ENCODE data around the gene LMTK3.
"Not testable (repeated sequence)": the region's sequence is repeated elsewhere in the genome, so short reads cannot be mapped to it uniquely, and the experiment has no call there.

LMTK3 gene

GRCh38 chr19:48540110-48540509 is 28.5 kb upstream of the LMTK3 start:
- DNase-seq (ENCODE audit: low read depth): no peak

GRCh38 chr19:48539503-48540096 is 28.0 kb upstream of the LMTK3 start:
- no peak for DNase-seq (ENCODE audit: low read depth)

GRCh38 chr19:48538057-48538456 is 26.4 kb upstream of the LMTK3 start:
- not testable (repeated sequence) for DNase-seq (ENCODE audit: low read depth)

GRCh38 chr19:48537541-48537940 is 25.9 kb upstream of the LMTK3 start:
- no peak for DNase-seq (ENCODE audit: low read depth)

GRCh38 chr19:48533770-48534169 is 22.1 kb upstream of the LMTK3 start:
- no peak for DNase-seq (ENCODE audit: low read depth)

- no peak for DNase-seq (ENCODE audit: low read depth)
These were observed 19.1 kb upstream of the LMTK3 start for GRCh38 chr19:48530770-48531169.

GRCh38 chr19:48530066-48530720 is 18.6 kb upstream of the LMTK3 start:
- no peak for DNase-seq (ENCODE audit: low read depth)

- DNase-seq (ENCODE audit: low read depth): no peak
These were observed 17.5 kb upstream of the LMTK3 start for GRCh38 chr19:48529156-48529555.

GRCh38 chr19:48524732-48525131 is 13.1 kb upstream of the LMTK3 start:
- DNase-seq (ENCODE audit: low read depth): no peak

GRCh38 chr19:48524221-48524620 is 12.6 kb upstream of the LMTK3 start:
- no peak for DNase-seq (ENCODE audit: low read depth)

GRCh38 chr19:48520134-48520533 is 8.5 kb upstream of the LMTK3 start:
- no peak for DNase-seq (ENCODE audit: low read depth)

- not testable (repeated sequence) for DNase-seq (ENCODE audit: low read depth)
These were observed 7.8 kb upstream of the LMTK3 start for GRCh38 chr19:48519426-48519825.

GRCh38 chr19:48518207-48518606 is 6.6 kb upstream of the LMTK3 start:
- DNase-seq (ENCODE audit: low read depth): no peak

- DNase-seq (ENCODE audit: low read depth): no peak
These were observed 4.9 kb upstream of the LMTK3 start for GRCh38 chr19:48516536-48516935.

- no peak for DNase-seq (ENCODE audit: low read depth)
These were observed 2.5 kb upstream of the LMTK3 start for GRCh38 chr19:48514123-48514458.

- DNase-seq (ENCODE audit: low read depth): peak; percentile 60
These were observed 1.9 kb upstream of the LMTK3 start for GRCh38 chr19:48513289-48514122.

- DNase-seq (ENCODE audit: low read depth): no peak
These were observed 1.1 kb upstream of the LMTK3 start for GRCh38 chr19:48512504-48513288.

- DNase-seq (ENCODE audit: low read depth): no peak
These were observed 309 bp downstream of the LMTK3 start for GRCh38 chr19:48511321-48511731.

GRCh38 chr19:48510421-48511268 is 990 bp downstream of the LMTK3 start:
- DNase-seq (ENCODE audit: low read depth): peak; percentile 65

- no peak for DNase-seq (ENCODE audit: low read depth)
These were observed 2.0 kb downstream of the LMTK3 start for GRCh38 chr19:48509467-48510194.

Measured in activated T-cell treated with anti-CD3 and anti-CD28 coated beads for 48 hours (primary cell).